Esophagus squamous epithelium (tissue), 4 donors: ENCODE results near the gene FDX1.

Source experiments
- CTCF ChIP-seq, 6 experiments: fragments of 450-650 bp in 4 of 6; fragments of 200-600 bp in 2 of 6; sonication (generic) in 2 of 6; IDR thresholded peaks; one replicate each; pipeline ENCODE4 v1.5.1; 2016 to 2019; ENCODE audit warnings: antibody characterized with exemption in 6 of 6, mild to moderate bottlenecking in 4 of 6, moderate library complexity in 4 of 6
- POLR2A ChIP-seq, 4 donors: fragments of 450-650 bp; IDR thresholded peaks; one replicate each; pipeline ENCODE4 v1.6.1; 2017; ENCODE audit warnings: antibody characterized with exemption in 4 of 4, mild to moderate bottlenecking in 4 of 4, moderate library complexity in 3 of 4

GRCh38 chr11:110490886-110491285 is 61.1 kb downstream of the FDX1 start:
- TF ChIP-seq CTCF (IDR thresholded peaks at IDR 0.05) = no peak
- no peak for TF ChIP-seq POLR2A (IDR thresholded peaks at IDR 0.05)
